ENCODE data around the gene HEXB.

GRCh38 chr5:74725331-74725730 lies 40.3 kb downstream of the HEXB start:
- TF ChIP-seq POLR2AphosphoS5 (IDR thresholded peaks at IDR 0.05; ENCODE audit: low read depth, low read length) (no peak), ETV6 (CRISPR knock-in tag; conservative IDR thresholded peaks at IDR 0.05) (no peak), CTCF (CRISPR knock-in tag; IDR thresholded peaks at IDR 0.05) (no peak), PTBP1 (IDR thresholded peaks at IDR 0.05; ENCODE audit: low read depth, low read length, poor library complexity, severe bottlenecking) (no peak), REPIN1 (CRISPR knock-in tag; IDR thresholded peaks at IDR 0.05; ENCODE audit: borderline replicate concordance, low read depth) (no peak), MAZ (IDR thresholded peaks at IDR 0.05; ENCODE audit: borderline replicate concordance, low read depth, low read length) (no peak), MAZ (CRISPR knock-in tag; IDR thresholded peaks at IDR 0.05; ENCODE audit: low read depth) (no peak), ZNF569 (CRISPR knock-in tag; IDR thresholded peaks at IDR 0.05; ENCODE audit: borderline replicate concordance) (no peak), EZH2 (conservative IDR thresholded peaks at IDR 0.05; ENCODE audit: low read depth, low read length) (no peak), SRSF9 (IDR thresholded peaks at IDR 0.05; ENCODE audit: borderline replicate concordance, insufficient read depth, low read depth, low read length, poor library complexity, severe bottlenecking) (no peak), THRA (CRISPR knock-in tag; IDR thresholded peaks at IDR 0.05; ENCODE audit: borderline replicate concordance) (no peak), ZBTB25 (CRISPR knock-in tag; IDR thresholded peaks at IDR 0.05) (no peak), HOXD1 (CRISPR knock-in tag; IDR thresholded peaks at IDR 0.05) (no peak)

Data from HepG2 (cell line).